PFSK-1 (cell line): ENCODE results near the gene GFRA1.

Source experiments
- FOXP2 ChIP-seq: optimal IDR thresholded peaks from 2 replicates; pipeline ENCODE3; 2011; ENCODE audit warnings: borderline replicate concordance, control low read depth, inconsistent platforms; ENCODE audit not compliant: insufficient read depth; ENCODE audit errors: extremely low read length, extremely low read depth
- POLR2AphosphoS5 ChIP-seq: IDR thresholded peaks from 2 replicates; pipeline ENCODE4 v1.6.1; 2012; ENCODE audit warnings: low read depth, mild to moderate bottlenecking, control low read depth, low read length, moderate library complexity
- REST ChIP-seq, 2 experiments: IDR thresholded peaks; 2 replicates each; pipeline versions ENCODE4 v1.6.1 to v1.8.0; 2011 to 2012; ENCODE audit warnings: low read depth in 2 of 2, low read length in 2 of 2, control low read depth in 1 of 2, inconsistent platforms in 1 of 2, mild to moderate bottlenecking in 1 of 2, moderate library complexity in 1 of 2; ENCODE audit not compliant: insufficient read depth in 1 of 2
- SIN3A ChIP-seq: IDR thresholded peaks from 2 replicates; pipeline ENCODE4 v1.6.1; 2012; ENCODE audit warnings: mild to moderate bottlenecking, low read length, moderate library complexity, borderline replicate concordance; ENCODE audit not compliant: insufficient read depth
- TAF1 ChIP-seq: IDR thresholded peaks from 2 replicates; pipeline ENCODE4 v1.6.1; 2012; ENCODE audit warnings: low read length, control low read depth, borderline replicate concordance; ENCODE audit not compliant: insufficient read depth

Gene GFRA1

GRCh38 chr10:116175231-116175630 lies 97.8 kb downstream of the GFRA1 start:
- TF ChIP-seq TAF1 (no peak), REST (IDR thresholded peaks at IDR 0.05; ENCODE audit: insufficient read depth in 1 of 2, low read depth in 2 of 2, low read length in 2 of 2) (no peak), POLR2AphosphoS5 (no peak), FOXP2 (no peak), SIN3A (no peak)

- no peak for TF ChIP-seq FOXP2
- no peak for TF ChIP-seq REST (IDR thresholded peaks at IDR 0.05; ENCODE audit: insufficient read depth in 1 of 2, low read depth in 2 of 2, low read length in 2 of 2)
These were observed 101.5 kb downstream of the GFRA1 start for GRCh38 chr10:116171505-116171904.

- TF ChIP-seq FOXP2 (no peak), TAF1 (no peak), REST (IDR thresholded peaks at IDR 0.05; ENCODE audit: insufficient read depth in 1 of 2, low read depth in 2 of 2, low read length in 2 of 2) (no peak), POLR2AphosphoS5 (no peak), SIN3A (no peak)
These were observed 102.2 kb downstream of the GFRA1 start for GRCh38 chr10:116170815-116171250.

GRCh38 chr10:116169782-116170445 lies 103.1 kb downstream of the GFRA1 start:
- TF ChIP-seq FOXP2, result no peak
- TF ChIP-seq REST (IDR thresholded peaks at IDR 0.05; ENCODE audit: insufficient read depth in 1 of 2, low read depth in 2 of 2, low read length in 2 of 2), result no peak

- TF ChIP-seq POLR2AphosphoS5 (no peak), FOXP2 (no peak), SIN3A (no peak)
These were observed 104.3 kb downstream of the GFRA1 start for GRCh38 chr10:116168745-116169144.

GRCh38 chr10:116168329-116168728 lies 104.7 kb downstream of the GFRA1 start:
- TF ChIP-seq FOXP2 (no peak), REST (IDR thresholded peaks at IDR 0.05; ENCODE audit: insufficient read depth in 1 of 2, low read depth in 2 of 2, low read length in 2 of 2) (no peak), SIN3A (no peak), TAF1 (no peak), POLR2AphosphoS5 (no peak)
